ENCODE measurements around the gene UAP1L1. TPM values are rescaled to one million over a fixed set of nuclear protein-coding genes. Genes with fewer than 3 reads are reported as not detected.
"Not testable (repeated sequence)": the region's sequence is repeated elsewhere in the genome, so short reads cannot be mapped to it uniquely, and the experiment has no call there.

The UAP1L1 gene
- total RNA-seq, 1 donor = 14.8 TPM

DNA sequence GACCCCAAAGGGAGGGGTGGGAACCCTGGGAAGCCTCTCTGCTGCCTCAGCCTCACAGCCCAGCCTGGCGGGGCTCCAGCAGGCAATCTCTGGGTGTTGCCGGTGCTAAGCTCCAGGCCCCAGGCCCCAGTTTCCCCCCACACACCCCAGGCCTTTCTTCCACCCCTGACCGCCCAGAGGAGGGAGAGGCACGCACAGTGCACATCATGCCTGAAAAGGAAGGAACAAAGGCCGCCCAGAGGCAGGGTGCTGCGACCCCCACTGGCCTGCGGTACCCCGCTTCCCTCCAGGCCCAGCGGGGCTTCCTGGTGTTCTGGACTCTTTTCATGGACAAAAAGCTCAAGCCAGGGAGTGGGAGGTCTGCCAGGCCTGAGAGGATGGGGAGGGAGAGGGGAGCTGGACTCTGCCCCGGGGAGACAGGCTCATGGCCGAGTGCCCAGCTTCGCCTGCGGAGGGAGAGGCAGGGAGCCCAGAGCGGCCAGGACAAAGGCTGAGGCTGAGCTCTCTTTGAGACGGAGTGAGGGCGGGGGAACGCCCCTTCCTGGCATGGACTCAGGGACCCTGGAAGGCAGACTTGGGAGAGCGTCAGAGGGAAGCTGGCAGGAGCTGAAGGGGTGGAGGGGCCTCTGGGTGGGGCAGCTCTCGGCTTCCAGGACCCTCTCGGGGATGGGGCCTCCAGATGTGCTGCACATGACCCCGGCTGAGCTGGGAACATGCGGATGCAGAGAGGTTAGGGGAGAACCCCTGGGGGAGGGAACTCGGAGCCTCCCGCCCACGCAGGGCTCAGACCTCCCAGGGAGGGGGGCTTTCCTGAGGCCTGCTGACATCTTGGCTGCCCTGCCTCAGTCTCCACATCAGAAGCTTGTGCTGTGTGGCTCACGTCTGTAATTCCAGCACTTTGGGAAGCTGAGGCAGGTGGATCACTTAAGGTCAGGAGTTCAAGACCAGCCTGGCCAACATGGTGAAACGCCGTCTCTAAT is 21.6 kb upstream of the UAP1L1 start:
- DNase-seq (ENCODE audit: low read depth in 2 of 3, low spot score in 2 of 3) = no peak

DNA sequence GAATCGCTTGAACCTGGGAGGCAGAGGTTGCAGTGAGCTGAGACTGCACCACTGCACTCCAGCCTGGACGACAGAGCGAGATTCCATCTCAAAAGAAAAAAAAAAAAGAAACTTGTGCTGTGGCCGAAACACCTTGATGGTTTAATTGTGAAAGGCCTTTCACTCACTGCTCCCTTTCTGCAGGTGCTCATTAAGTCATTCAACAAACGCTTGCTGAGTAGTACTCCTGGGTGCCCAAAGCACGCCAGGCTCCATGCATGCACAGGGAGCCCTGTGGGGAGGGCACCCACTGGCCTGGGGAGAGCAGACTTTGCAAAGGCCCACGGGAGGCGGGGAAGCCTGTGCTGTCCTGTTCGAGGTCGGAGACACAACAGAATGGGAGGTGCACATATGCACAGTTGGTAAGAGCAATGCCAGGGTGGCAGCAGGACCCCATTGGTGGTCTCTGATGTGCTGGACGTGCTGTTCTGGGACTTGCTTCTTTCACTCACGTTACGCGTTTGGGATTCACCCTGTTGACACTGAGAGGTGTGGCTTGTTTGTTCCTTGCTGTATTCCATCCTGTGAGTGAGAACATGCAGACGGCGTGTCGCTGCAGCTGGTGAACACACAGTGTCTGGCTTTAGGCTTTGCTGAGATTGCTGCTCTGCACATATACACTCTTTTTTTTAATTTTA is 20.4 kb upstream of the UAP1L1 start:
- no peak for DNase-seq (ENCODE audit: low read depth in 2 of 3, low spot score in 2 of 3)

DNA sequence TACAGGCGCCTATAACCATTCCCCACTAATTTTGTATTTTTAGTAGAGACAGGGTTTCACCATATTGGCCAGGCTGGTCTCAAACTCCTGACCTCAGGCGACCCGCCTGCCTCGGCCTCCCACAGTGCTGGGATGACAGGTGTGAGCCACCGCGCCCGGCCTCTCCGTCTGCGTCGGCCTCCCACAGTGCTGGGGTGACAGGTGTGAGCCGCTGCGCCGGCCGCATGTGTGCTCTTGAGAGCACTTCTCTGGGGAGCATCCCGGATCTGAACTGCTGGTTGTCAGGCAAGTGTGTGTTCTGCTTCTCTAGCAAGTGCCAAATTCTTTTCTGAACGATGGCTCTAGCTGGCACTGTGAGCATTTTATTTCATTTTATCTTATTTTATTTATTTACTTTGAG is 19.8 kb upstream of the UAP1L1 start:
- DNase-seq (ENCODE audit: low read depth in 2 of 3, low spot score in 2 of 3) = no peak

DNA sequence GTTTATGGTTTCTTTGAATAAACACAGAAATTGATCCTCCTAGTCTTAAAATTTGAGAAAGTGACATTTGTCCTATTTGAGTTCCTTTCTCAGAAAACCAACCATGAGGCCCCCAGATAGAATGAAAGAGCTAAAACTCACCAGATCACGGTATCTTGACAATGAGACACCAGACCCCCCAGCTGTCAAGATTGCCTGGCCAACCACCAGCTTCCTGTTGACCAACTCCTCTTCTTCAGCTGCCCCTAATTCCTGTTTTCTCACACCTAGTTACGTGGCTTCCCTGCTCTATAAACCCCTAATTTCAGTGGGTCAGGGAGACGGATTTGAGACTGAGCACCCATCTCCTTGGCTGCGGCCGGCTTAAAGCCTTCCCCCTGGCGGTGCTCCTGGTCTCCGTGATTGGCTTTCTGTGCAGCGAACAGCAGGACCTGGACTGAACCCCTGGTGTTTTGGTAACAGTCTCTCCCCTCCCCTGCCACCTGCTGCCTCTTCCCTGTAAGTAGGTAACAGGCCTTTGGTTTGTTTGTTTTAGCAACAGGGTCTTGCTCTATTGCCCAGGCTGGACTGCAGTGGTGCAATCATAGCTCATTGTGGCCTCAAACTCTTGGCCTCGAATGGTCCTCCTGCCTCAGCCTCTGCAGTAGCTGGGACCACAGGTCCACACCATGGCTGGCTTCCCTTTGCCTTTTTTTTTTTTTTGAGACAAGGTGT is 18.6 kb upstream of the UAP1L1 start:
- no peak for DNase-seq (ENCODE audit: low read depth in 2 of 3, low spot score in 2 of 3)

DNA sequence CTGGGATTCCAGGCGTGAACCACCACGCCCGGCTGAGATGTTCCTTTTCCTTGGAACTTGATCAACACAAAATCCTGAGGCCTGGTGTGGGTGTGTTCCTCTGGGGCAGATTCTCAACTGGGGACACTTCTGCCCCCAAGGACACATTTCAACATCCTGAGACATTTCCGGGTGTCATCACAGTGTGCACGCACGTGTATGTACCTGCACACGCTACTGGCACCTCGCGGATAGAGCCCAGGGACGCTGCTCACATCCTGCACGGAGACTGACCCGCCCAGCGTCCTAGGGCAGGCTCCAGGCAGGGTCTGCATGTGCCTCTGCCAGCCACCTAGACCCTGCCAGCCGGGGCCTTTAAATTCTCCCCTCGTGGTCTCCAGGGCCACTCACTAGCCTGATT is 14.9 kb upstream of the UAP1L1 start:
- DNase-seq (ENCODE audit: low read depth in 2 of 3, low spot score in 2 of 3) = no peak

DNA sequence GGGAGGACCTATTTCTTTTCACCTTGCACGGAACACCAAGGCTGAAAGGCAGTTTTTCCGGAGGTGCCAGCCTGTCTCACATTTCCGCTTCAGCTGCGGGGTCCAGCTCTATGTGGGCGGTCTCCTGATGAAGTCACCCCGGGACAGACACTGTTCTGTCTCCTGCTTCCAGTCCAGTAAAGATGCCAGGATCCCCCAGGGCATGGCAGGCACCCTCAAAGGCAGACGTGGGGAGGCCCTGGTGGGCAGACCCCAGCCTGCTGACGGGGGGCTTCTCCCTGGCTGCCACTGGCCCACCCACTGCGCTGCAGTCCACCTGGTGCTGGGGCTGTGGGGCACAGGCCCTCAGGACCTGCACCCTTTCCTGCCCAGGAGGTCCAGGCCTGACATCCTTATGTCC is 14.5 kb upstream of the UAP1L1 start:
- DNase-seq (ENCODE audit: low read depth in 2 of 3, low spot score in 2 of 3) = not testable (repeated sequence)

DNA sequence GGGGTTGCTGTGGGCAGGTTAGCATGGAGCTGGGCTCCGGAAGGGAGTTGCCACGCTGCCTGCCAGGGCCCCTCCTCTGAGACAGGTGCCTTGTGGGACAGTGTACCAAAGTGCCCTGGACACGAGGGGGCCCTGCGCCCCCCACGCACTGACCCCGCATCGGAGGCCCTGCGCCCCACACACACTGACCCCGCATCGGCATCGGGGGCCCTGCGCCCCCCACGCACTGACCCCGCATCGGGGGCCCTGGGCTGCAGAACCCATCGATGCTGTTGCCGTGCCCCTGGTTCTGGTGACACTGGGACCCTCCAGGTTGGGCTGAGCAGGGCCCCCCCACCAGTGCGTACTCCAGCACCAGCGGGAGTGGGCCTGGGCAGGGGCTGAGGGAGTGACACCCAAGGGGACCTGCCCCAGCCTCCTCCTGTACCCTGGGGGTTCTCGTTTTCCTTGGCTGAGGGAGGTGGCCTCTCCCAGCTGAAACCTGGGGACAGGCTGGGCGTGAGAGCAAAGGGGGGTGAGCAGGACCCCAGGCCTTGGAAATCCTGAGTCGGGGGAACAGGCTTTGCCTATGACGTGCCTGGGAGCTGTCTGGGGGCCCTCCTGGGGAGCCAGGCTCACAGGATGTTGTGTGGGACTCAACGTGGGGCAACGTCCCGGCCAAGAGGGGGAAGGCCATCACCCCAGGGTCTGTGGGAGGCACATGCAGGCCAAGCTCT is 13.8 kb upstream of the UAP1L1 start:
- DNase-seq (ENCODE audit: low read depth in 2 of 3, low spot score in 2 of 3) = no peak

DNA sequence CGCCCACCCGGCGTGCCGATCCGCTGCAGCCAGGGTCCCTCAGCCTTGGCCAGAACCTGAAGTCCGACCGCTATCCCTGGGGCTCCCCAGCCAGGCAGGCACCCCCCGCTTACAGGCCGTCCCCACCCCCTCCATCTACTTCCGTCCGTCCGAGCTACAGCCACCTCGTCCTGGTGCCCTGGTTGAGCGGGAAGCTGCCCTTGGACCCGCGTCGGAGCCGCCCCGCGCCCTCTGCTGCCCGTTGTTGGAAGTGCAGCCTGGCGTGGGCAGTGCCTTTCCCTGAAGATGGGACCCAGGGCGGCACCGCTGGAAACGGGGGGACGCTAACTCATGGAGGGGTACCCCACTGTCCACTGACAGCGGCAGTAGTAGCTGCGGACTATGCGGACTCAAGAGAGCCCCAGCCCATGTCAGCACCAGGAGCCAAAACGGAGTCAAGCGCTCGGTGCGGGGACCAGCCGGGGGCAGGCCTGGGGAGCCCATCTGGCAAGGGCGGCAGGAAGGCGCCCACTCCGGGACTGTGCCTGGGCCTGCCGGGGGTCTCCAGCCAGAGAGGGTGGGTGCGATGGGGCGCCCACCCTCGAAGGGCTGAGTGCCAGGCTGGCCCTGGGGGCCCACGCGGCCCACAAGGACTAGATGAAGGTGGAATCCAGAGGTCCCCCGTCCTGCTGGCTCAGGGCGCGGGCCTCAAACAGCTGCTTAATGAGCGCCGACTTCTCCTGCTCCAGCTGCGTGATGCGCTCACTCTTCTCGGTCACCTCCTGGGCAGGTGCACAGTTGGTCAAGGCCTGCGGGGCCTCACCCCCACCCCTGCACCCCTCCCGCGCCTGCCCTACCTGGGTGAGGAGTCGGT is 13.1 kb upstream of the UAP1L1 start:
- peak in 1 of 3 donors; percentile 54 for DNase-seq (ENCODE audit: low read depth in 2 of 3, low spot score in 2 of 3)

DNA sequence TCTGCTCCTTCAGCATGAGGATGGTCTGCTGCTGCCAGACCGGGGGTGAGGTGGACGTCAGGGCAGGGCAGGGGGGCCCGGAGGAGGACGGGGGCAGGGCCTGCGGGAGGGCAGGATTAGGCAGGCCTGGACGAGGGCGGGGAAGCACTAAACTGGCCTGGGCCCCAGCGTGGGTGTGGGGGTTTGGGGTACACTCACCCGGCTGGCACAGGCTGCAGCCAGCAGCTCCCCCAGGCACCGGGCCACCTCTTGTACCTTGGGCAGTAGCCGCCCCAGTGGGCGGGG is 12.5 kb upstream of the UAP1L1 start:
- DNase-seq (ENCODE audit: low read depth in 2 of 3, low spot score in 2 of 3) = no peak

DNA sequence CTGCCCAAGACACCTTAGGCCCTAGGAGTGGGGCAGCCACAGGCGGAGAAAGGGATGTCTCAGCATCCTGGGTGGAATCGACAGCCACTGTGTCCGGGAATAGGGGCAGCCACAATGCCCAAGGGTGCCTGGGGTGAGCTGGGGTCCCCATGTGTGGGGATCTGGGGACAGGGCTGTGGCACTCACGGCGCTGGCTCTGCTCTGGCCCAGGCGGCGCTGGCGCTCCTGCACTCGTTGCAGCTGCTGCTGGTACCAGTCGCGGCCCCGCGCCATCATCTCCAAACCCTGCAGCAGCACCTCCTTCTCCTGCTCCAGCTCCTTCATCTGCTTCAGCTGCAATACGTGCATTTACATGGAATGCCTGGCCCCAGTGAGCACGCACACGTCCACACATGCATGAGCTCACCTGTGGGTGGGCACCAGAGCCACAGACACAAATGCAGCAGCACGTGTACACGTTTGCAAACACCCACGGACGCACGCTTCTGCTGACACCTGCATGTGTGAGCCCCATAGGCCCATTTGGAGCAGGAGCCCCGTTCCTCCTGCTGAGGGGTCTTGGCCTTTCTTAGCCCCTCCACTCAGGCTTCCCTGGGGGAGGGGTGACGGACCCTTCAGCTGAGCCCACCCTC is 11.9 kb upstream of the UAP1L1 start:
- DNase-seq (ENCODE audit: low read depth in 2 of 3, low spot score in 2 of 3) = no peak

DNA sequence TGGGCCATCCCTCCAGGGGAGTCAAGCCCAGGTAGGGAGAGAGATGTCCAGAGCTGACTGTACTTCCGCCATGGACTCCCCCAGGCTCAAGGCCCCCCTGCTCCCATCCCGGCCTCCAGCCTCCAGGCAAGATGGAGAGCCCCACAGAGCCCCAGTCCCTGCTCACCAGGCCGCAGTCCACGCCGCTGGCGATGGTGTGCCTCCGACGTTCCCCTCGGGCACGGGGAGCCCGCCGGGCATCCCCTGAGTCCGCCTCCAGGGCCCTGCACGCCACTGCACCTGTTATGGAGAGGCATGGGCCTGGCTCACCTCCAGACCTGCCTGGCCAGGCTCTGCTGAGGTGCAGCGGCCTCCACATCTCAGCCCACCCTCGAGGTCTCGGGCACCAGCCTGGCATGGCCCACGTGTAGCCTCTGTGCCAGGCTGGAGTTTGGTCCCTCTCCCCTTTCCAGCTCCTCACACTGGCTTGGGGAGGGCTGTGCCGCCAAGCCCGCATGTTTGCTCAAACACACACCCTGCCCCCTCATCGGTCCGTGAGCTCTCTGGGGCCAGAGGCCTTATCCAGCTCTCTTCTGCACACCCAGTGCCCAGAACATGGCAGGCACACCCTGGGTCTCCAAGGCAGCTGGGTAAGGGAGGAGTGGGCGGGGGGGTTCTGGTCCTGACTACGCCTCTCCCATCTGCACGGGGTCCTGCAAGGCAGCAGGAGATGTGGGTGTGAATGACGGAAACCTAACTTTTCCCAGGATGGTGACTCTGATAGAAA is 11.0 kb upstream of the UAP1L1 start:
- no peak for DNase-seq (ENCODE audit: low read depth in 2 of 3, low spot score in 2 of 3)

DNA sequence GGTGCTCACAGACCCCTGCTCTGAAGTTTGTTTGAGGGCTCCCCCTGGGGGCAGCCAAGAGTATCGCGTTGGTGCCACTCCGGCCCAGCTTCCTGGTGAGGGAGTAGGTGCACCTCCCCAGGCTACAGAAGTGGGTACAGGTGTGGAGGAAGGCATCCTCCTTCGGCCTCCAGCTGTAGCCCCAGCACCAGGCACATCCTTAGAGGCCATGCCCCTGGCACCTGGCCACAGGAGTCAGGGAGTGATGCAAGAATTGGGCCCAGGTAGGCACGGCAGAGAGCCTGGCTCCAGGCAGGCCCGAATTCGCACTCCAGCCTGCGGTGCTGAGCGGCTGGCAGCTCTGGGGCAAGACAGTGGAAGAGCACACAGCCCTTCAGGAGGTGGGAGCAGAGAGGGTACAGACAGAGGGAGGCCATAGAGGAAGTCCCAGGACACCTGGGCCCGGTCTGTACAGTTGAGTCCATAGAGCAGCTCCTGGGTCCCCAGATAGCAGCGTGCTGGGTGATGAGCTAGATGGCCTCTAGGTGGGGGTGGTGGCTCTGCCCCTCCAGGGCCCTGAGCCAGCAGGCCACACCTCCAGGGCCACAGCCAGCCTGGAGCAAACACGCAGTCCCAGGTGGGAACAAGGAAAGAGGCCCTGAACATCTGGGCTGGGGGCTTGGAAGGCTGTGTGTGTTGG is 9.3 kb upstream of the UAP1L1 start:
- peak; percentile 81 to 93 (median 89) for DNase-seq (ENCODE audit: low read depth in 2 of 3, low spot score in 2 of 3)

DNA sequence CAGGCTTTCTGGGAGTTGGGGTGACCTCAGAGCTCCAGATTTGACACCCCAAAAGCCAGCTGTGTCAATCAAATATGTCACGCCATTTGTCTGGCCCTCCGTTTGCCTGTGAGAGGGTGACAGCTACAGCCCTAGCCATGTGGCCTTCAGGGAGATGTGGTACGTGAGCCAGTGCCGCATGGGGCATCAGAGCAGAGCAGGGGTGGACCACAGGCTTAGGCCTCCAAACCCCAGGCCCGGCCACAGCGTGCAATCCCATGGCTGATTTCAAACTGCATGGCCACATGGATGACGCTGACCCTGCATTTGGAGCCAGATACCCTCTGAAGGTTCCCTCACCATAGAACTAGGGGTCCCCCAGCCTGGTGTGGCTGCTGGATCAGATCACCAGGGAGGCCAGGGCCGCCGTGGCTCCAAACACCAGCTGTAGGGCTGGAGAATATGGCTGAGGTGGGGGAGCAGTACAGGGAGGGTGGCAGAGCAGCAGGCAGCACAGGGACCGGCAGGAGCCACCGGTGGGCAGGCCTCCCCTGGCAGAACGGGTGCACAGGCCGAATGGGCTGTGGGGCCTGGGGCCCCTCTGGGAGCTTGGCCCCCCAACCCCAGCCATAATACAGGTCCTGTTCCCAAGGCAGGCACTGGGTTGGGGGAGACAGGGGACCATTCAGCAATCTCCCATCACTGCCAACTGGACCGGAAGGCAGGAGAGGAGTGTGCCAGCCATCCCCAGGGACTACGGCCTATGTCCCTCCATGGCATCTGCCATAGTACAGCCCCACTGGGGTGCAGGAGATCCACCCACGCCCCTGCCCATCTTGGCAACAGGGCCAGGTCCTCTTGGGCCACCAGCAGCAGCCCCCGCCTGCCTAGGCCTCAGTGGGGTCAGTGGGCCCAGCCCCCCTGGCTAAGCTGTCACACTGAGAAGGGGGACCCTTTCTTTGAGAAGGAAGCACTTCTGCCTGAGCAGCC is 8.5 kb upstream of the UAP1L1 start:
- no peak for DNase-seq (ENCODE audit: low read depth in 2 of 3, low spot score in 2 of 3)

DNA sequence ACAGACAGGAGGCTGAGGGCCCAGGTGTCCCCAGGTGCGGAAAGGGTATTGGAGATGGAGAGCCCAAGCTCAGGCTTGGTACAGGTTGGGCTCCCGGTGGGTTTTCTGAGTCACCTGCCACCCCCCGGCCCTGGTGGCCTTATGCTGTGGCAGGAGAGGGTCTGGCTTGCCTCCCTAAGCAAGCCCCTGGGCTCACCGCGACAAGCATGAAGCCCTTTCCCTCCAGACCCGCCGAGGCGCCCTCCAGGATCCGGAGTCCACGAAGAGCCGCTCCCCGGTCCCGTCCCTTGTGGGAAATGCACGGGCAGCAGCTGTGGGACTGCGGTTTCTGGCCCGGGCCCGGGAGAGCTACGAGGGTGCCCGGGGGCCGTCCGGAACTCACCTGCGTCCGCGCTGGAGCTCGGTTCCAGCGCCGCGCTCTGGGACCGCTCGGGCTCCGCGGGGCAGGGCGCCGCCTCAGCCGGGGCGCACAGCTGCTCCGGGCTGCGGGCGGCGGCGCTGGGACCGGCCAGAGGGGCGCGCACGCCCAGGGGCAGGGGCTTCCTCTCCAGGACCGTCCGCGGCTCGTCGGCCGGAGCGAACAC is 7.7 kb upstream of the UAP1L1 start:
- no peak for DNase-seq (ENCODE audit: low read depth in 2 of 3, low spot score in 2 of 3)

DNA sequence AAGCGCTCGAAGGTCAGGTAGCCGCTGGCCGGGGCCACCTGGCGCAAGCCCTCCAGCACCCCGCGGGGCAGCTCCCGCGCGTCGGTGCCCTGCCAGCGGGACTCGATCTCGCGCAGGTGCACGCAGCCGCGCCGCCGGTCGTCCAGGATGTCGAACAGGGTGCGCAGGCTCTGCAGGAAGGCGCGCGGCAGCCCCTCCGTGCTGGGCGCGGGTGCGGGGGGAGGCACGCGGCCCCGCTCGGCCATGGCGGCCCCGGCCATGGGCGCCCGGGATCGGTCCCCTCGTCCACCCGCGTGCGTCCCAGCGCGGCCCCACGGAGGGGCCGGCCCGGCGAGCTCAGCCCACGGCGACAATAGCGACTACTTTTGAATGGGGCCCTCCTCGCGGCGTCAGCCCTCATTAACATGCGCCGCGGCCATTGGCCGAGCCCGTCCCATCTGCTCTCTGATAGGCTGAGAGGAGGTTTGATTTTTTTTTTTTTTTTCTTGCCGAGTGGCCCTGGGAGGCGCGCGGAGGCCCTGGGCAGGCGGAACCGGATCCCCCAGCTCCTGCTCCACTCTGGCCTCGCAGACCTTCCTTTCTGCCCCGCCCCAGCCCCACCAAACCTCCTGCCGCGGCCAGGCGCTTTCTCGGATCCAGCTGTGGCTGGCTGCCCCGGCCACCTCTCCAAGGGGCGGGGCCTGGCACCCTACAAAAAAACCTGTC is 7.0 kb upstream of the UAP1L1 start, which contains the start of gene SAPCD2:
SAPCD2 (minus strand) TSS at position 357 of the 705 bp plus-strand sequence; CDS start at position 260, 97 bp downstream.
- DNase-seq (ENCODE audit: low read depth in 2 of 3, low spot score in 2 of 3) = peak; percentile 69 to 93 (median 91)

DNA sequence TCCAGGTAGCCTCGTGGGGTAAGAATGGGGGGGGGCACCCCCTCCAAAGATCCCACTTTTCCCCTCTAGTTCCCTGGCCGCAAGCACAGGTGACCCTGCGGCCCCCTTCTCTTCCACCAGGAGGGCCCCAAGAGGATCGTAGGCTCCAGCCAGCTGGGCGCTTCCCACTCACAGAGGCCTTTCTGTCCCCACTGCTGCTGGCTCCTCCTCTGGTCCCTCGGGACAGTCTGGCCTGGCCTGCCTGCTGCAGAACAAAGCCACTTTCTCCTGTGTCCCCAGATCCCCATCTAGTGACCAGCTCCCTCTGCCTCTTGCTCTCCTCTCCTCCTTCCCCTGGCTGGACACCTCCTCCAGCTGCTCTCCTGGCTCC is 6.4 kb upstream of the UAP1L1 start:
- no peak for DNase-seq (ENCODE audit: low read depth in 2 of 3, low spot score in 2 of 3)
